Erythroblast (primary cell): ENCODE measurements around the gene JMJD7.

ENCODE experiments used
- GATA1 ChIP-seq: IDR thresholded peaks from 2 replicates; pipeline ENCODE4 v1.6.1; 2011; ENCODE audit warnings: low read depth, mild to moderate bottlenecking, control low read depth, low read length, moderate library complexity
- POLR2A ChIP-seq: IDR thresholded peaks from 2 replicates; pipeline ENCODE4 v1.6.1; 2011; ENCODE audit warnings: mild to moderate bottlenecking, low read length

DNA sequence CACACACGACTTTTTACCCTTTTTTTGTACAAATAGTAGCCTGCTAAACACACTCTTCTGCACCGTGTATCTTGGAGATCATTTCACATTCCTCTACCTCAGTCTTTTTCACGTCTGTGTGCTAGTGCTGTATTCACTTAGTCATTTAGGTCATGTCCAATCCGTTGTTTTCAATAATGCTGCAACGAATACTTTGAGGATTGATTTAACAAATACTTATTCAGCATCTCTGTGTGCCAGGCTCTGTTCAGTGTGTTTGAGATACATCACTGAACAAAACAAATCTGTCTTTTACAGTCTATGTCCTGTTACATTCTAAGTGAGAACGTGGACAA lies 882 bp downstream of the JMJD7 start:
- TF ChIP-seq POLR2A (no peak), GATA1 (no peak)
